PC-3 (cell line): ENCODE results near the gene PDX1. TPM values are rescaled to one million over a fixed set of nuclear protein-coding genes. Genes with fewer than 3 reads are reported as not detected.

ENCODE experiments used
- ATAC-seq: fragments of 200-7000 bp; cut with Tn5 transposase; 2 replicates; pipeline ENCODE4 v1.9.1; 2020; ENCODE audit warnings: mild to moderate bottlenecking, moderate library complexity
- BruUV-seq: library from RNA; stranded (reverse); fragments of 400-500 nt; replicated peaks from 2 replicates; lab custom pipeline; 2021; lab: Mats Ljungman, UMichigan
- CTCF ChIA-PET: fragments of 300-600 bp; sonication (Branson Sonifier 250); formaldehyde crosslinking; loops from one replicate; lab custom pipeline; 2022; ENCODE audit warnings: antibody characterized with exemption; lab: Charles Lee
- POLR2A ChIA-PET: fragments of 300-600 bp; sonication (Branson Sonifier 250); formaldehyde crosslinking; loops from one replicate; lab custom pipeline; 2022; ENCODE audit warnings: antibody characterized with exemption; ENCODE audit not compliant: unreplicated experiment; lab: Charles Lee
- DNase-seq: peaks from one replicate; pipeline ENCODE4 v3.0.0-alpha.2; 2015
- H2AFZ ChIP-seq: fragments of 300-600 bp; sonication (generic); 2 replicates; pipeline ENCODE4 v1.6.0; 2016; ENCODE audit warnings: antibody characterized with exemption, low read length
- H3F3A ChIP-seq: fragments of 300-600 bp; sonication (generic); one replicate; pipeline ENCODE4 v1.6.0; 2017; ENCODE audit warnings: antibody characterized with exemption, low read length, control low read depth, mild to moderate bottlenecking; ENCODE audit not compliant: unreplicated experiment
- H3K27ac ChIP-seq: fragments of 300-600 bp; sonication (generic); 2 replicates; pipeline ENCODE4 v1.5.1; 2016; ENCODE audit warnings: mild to moderate bottlenecking, low read length
- H3K27me3 ChIP-seq: fragments of 300-600 bp; sonication (generic); 2 replicates; pipeline ENCODE4 v1.6.1; 2016; ENCODE audit warnings: low read length, mixed read lengths
- H3K36me3 ChIP-seq: fragments of 300-600 bp; sonication (generic); 2 replicates; pipeline ENCODE4 v1.6.1; 2016; ENCODE audit warnings: low read depth, mixed run types, low read length, mixed read lengths
- H3K4me1 ChIP-seq: fragments of 300-600 bp; sonication (generic); 2 replicates; pipeline ENCODE4 v1.5.1; 2016; ENCODE audit warnings: low read length; ENCODE audit not compliant: insufficient read depth
- H3K4me2 ChIP-seq: fragments of 300-600 bp; sonication (generic); 2 replicates; pipeline ENCODE4 v1.6.0; 2016; ENCODE audit warnings: low read length
- H3K4me3 ChIP-seq: fragments of 300-600 bp; sonication (generic); 2 replicates; pipeline ENCODE4 v1.5.1; 2016; ENCODE audit warnings: mild to moderate bottlenecking, low read length, mixed read lengths
- H3K79me2 ChIP-seq: fragments of 300-600 bp; sonication (generic); 2 replicates; pipeline ENCODE4 v1.6.1; 2017; ENCODE audit warnings: low read length, mixed read lengths
- H3K9ac ChIP-seq: fragments of 300-600 bp; sonication (generic); 2 replicates; pipeline ENCODE4 v1.6.0; 2016; ENCODE audit warnings: mild to moderate bottlenecking, low read length
- H3K9me2 ChIP-seq: fragments of 300-600 bp; sonication (generic); replicated peaks from 2 replicates; pipeline ENCODE4 v1.6.1; 2016; ENCODE audit warnings: mixed run types, low read length, mixed read lengths
- H3K9me3 ChIP-seq: fragments of 300-600 bp; sonication (generic); 2 replicates; pipeline ENCODE4 v1.6.1; 2016; ENCODE audit warnings: low read length, mixed read lengths
- H4K20me1 ChIP-seq: fragments of 300-600 bp; sonication (generic); 2 replicates; pipeline ENCODE4 v1.6.1; 2016; ENCODE audit warnings: low read length, mixed read lengths
- EZH2 ChIP-seq: fragments of 300-600 bp; sonication (generic); IDR thresholded peaks from one replicate; pipeline ENCODE4 v1.6.1; 2017; ENCODE audit warnings: antibody characterized with exemption, mild to moderate bottlenecking, low read length; ENCODE audit not compliant: unreplicated experiment
- EZH2phosphoT487 ChIP-seq: fragments of 300-600 bp; sonication (generic); IDR thresholded peaks from 2 replicates; pipeline ENCODE4 v1.6.1; 2018; ENCODE audit warnings: mild to moderate bottlenecking, antibody characterized with exemption, low read length, borderline replicate concordance
- intact Hi-C: fragments of 100-400 bp; cut with micrococcal nuclease; formaldehyde crosslinking; loops from 2 replicates; pipeline ENCODE4 v1.9.0; 2023
- total RNA-seq: library from RNA; depleted of rRNA; stranded (reverse); fragments of >200 nt; gene quantifications from 2 replicates; pipeline ENCODE4 v1.2.3, GENCODE V29; 2014
- TF ChIP-seq, protein P1 (sequence below): fragments of 300-600 bp; sonication (generic); conservative IDR thresholded peaks from 2 replicates; pipeline ENCODE4 v1.5.1; 2017; ENCODE audit warnings: antibody characterized with exemption, low read depth, mild to moderate bottlenecking, low read length

PDX1 gene
- total RNA-seq, 1 experiment from 2014 or later = not detected

DNA sequence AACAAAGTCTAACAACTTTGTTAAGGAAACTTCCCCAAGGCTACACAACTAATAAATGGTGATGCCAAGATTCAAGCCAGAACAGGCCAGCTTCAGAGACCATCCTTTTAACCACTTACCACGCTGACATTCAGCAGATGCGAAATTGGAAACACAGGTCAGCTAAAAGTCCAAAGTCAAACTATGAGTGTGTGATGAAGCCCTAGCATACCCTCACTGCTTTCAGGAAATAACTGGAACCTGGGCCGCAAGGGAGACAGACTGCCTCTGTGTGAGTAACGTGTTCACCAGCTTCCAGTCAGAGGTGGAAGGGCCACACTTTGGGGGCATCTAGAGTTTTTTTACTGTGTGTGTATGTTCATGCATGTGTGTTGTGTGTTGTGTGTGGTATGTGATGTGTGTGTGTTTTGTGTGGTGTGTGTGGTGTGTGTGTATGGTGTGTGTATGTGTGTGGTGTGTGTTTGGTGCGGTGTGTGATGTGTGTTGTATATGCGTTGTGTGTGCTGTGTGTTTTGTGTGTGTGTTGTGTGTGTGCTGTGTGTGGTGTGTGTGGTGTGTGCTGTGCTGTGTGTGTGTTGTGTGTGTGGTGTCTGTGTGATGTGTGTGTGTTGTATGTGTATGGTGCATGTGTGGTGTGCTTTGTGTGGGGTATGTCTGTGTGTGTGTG, 12.5 kb upstream of the PDX1 start:
- Histone ChIP-seq H3K27ac (no peak overlapping the region), H3K36me3 (no peaks in the 10 kb centered on the region), H3K9me3 (no peaks in the 10 kb centered on the region), H3K9me2 (no peaks in the 10 kb centered on the region), H3K27me3 (peaks cover 44% of the 10 kb centered on the region), H3F3A (no peaks in the 10 kb centered on the region), H3K4me3 (no peak overlapping the region), H3K9ac (no peak overlapping the region), H4K20me1 (no peaks in the 10 kb centered on the region), H3K4me2 (no peak overlapping the region), H2AFZ (no peak overlapping the region), H3K4me1 (no peaks in the 10 kb centered on the region), H3K79me2 (no peaks in the 10 kb centered on the region)
- ATAC-seq (no peak), DNase-seq (no peak)
- ChIA-PET POLR2A (no interaction called here), CTCF (no interaction called here)
- BruUV-seq = no TSS peak
- intact Hi-C loops = no loop called here
- no peak for TF ChIP-seq EZH2phosphoT487
- TF ChIP-seq, protein P1, sequence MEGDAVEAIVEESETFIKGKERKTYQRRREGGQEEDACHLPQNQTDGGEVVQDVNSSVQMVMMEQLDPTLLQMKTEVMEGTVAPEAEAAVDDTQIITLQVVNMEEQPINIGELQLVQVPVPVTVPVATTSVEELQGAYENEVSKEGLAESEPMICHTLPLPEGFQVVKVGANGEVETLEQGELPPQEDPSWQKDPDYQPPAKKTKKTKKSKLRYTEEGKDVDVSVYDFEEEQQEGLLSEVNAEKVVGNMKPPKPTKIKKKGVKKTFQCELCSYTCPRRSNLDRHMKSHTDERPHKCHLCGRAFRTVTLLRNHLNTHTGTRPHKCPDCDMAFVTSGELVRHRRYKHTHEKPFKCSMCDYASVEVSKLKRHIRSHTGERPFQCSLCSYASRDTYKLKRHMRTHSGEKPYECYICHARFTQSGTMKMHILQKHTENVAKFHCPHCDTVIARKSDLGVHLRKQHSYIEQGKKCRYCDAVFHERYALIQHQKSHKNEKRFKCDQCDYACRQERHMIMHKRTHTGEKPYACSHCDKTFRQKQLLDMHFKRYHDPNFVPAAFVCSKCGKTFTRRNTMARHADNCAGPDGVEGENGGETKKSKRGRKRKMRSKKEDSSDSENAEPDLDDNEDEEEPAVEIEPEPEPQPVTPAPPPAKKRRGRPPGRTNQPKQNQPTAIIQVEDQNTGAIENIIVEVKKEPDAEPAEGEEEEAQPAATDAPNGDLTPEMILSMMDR = no peak
- no peak for TF ChIP-seq EZH2

DNA sequence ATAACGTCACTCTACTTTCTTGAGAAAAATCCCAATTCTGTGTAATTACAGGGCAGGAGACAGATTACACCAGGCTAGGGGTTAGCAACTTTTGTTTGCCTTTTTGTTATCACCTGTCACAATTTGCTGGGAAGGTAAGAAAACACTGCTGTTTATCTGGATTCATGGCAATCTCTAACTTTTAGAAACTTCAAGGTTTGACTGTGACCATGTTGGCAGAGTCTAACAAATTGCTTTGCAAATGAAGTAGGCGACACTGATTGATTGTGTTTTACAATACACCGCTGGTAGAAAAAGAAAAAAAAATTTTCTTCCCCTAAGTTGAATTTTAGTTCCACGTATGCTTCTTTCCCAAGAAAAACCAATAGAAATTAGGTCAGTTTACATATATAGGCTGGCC, 10.4 kb upstream of the PDX1 start:
- Histone ChIP-seq H3K27ac (no peak overlapping the region), H3K4me1 (peaks cover 10% of the 10 kb centered on the region), H3K4me3 (no peak overlapping the region), H3K9me2 (no peaks in the 10 kb centered on the region), H3K27me3 (peaks cover 40% of the 10 kb centered on the region), H3K79me2 (no peaks in the 10 kb centered on the region), H3K9ac (no peak overlapping the region), H3K4me2 (no peak overlapping the region), H3F3A (no peaks in the 10 kb centered on the region), H3K9me3 (no peaks in the 10 kb centered on the region), H2AFZ (no peak overlapping the region), H4K20me1 (no peaks in the 10 kb centered on the region), H3K36me3 (no peaks in the 10 kb centered on the region)
- ChIA-PET CTCF (no interaction called here), POLR2A (interaction anchor here (0.6 kb wide), 1 partner anchor 44 kb away, joined by 5 read pairs; no protein-coding TSS in a partner anchor)
- no TSS peak for BruUV-seq
- intact Hi-C loops = no loop called here
- no peak for ATAC-seq
- no peak for DNase-seq
- TF ChIP-seq, protein P1 = no peak
- TF ChIP-seq EZH2phosphoT487 = no peak
- TF ChIP-seq EZH2 = no peak

DNA sequence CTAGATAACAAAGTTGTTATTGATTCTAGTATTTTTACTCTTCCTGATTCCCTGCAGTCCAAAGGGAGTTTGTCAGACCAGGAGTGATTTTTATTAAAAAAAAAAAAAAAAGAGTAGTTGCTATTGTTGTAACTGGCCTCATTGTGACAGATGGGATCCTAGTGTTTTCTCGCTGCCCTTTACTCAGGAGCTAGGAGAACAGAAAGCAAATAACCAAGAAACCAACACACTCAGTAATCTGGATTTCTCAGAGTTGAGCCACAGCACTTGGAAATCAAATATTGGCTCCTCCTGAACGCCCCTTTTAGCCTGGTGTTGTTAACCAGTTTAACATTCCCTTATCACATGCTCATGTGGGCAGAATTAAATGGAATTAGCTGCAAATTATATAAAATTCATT, 8.3 kb upstream of the PDX1 start:
- H3K27ac ChIP-seq = no peak overlapping the region
- BruUV-seq = no TSS peak
- no peaks in the 10 kb centered on the region for H3K9me2 ChIP-seq
- no peaks in the 10 kb centered on the region for H3K9me3 ChIP-seq
- no peaks in the 10 kb centered on the region for H3F3A ChIP-seq
- ATAC-seq (no peak), DNase-seq (no peak)
- H3K4me3 ChIP-seq = no peak overlapping the region
- TF ChIP-seq EZH2phosphoT487 (no peak), EZH2 (no peak)
- TF ChIP-seq, protein P1 = no peak
- no peak overlapping the region for H3K9ac ChIP-seq
- peaks cover 26% of the 10 kb centered on the region; the same call in 1 of the 2 replicates for H3K27me3 ChIP-seq
- ChIA-PET POLR2A (no interaction called here), CTCF (no interaction called here)
- no peaks in the 10 kb centered on the region for H3K36me3 ChIP-seq
- H3K4me2 ChIP-seq = no peak overlapping the region
- no peak overlapping the region for H2AFZ ChIP-seq
- no peaks in the 10 kb centered on the region for H3K79me2 ChIP-seq
- H3K4me1 ChIP-seq = peaks cover 22% of the 10 kb centered on the region
- intact Hi-C loops = no loop called here
- no peaks in the 10 kb centered on the region for H4K20me1 ChIP-seq
